Left ventricle myocardium inferior (tissue), 1 donor: ENCODE results near the gene KCTD17. TPM values are rescaled to one million over a fixed set of nuclear protein-coding genes. Genes with fewer than 3 reads are reported as not detected.

Experiments
- total RNA-seq: library from RNA; stranded (reverse); fragmentation: NEBNext Ultra II Directional; extraction: Animal tissue kit (Norgen Biotek cat#: 25700); gene quantifications from one replicate; pipeline ENCODE4 v1.2.1, GENCODE V29; 2021
- donor health status: DM: no; HTN: yes; CAD: no; lungs with severe emphysema.

The KCTD17 gene
- total RNA-seq, 1 donor from 2014 or later, result 14.3 TPM

Other genes with a start within 250 kb of the KCTD17 start
- gene PVALB, start 234.7 kb upstream of the KCTD17 start, total RNA-seq, result not detected
- 5.5 TPM for gene NCF4, start 190.7 kb upstream of the KCTD17 start, total RNA-seq
- 2.8 TPM for gene CSF2RB, start 138.1 kb upstream of the KCTD17 start, total RNA-seq
- gene TST, start 32.3 kb upstream of the KCTD17 start, total RNA-seq, result 39.8 TPM
- gene MPST, start 32.0 kb upstream of the KCTD17 start, total RNA-seq, result 58.3 TPM
- gene TMPRSS6, start 58.0 kb downstream of the KCTD17 start, total RNA-seq, result not detected
- 0.99 TPM for gene IL2RB, start 98.2 kb downstream of the KCTD17 start, total RNA-seq
- gene C1QTNF6, start 136.5 kb downstream of the KCTD17 start, total RNA-seq, result 1.3 TPM
- not detected for gene SSTR3, start 160.7 kb downstream of the KCTD17 start, total RNA-seq
- 1.8 TPM for gene RAC2, start 192.5 kb downstream of the KCTD17 start, total RNA-seq
- gene CYTH4, start 230.8 kb downstream of the KCTD17 start, total RNA-seq, result 4.8 TPM